ENCODE results near the gene SYT5.
"Not testable (repeated sequence)": the region's sequence is repeated elsewhere in the genome, so short reads cannot be mapped to it uniquely, and the experiment has no call there.

The SYT5 gene

DNA sequence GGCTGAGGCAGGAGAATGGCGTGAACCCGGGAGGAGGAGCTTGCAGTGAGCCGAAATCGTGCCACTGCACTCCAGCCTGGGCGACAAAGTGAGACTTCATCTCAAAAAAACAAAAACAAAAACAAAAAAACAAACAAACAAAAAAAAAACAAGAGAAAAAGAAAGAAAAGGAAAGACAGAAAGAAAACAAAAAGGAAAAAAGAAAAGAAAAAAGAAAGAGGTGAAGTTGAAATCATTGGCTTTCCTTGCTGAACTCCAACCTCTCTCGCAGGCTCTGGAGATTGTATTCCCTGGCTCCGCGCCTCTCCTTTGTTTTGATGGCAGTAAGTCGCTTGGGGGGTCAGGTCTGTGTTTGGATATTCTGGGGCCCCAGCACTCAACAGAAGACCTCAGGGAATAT, 7.8 kb downstream of the SYT5 start:
- not testable (repeated sequence) for DNase-seq (ENCODE audit: low spot score)

DNA sequence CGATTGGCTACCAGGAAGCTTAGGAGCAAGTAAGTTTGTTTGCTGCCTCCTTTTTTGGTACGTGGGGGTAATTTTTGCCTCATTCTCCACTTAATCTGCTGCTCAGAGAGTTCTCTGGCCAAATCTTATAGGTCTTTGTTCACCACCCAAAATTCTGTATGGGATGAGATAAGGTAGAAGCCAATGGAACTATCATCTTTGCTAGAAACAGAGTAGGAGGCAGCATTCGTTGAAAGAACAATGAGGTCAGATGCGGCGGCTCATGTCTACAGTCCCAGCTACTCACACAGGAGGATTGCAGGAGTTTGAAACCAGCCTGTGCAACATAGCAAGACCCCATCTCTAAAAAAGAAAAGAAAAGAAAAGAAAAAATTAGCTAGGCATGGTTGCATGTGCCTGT, 8.6 kb downstream of the SYT5 start:
- no peak for DNase-seq (ENCODE audit: low spot score)

DNA sequence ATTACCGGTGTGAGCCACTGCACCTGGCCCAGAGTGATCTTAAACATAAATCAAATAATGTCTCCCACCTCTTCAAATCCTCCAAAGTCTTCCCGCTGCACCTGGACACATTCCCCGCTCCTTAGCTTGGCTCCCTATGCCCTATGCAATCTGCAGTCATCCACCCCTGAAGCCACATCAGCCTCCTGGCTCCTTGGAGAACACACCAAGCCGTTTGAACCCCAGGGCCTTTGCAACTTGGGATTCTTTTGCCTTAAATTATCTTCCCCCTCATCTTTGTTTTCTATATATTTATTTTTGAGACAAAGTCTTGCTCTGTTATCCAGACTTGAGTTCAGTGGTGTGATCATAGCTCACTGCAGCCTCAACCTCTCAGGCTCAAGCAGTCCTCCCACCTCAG, 11.0 kb downstream of the SYT5 start:
- no peak for DNase-seq (ENCODE audit: low spot score)

DNA sequence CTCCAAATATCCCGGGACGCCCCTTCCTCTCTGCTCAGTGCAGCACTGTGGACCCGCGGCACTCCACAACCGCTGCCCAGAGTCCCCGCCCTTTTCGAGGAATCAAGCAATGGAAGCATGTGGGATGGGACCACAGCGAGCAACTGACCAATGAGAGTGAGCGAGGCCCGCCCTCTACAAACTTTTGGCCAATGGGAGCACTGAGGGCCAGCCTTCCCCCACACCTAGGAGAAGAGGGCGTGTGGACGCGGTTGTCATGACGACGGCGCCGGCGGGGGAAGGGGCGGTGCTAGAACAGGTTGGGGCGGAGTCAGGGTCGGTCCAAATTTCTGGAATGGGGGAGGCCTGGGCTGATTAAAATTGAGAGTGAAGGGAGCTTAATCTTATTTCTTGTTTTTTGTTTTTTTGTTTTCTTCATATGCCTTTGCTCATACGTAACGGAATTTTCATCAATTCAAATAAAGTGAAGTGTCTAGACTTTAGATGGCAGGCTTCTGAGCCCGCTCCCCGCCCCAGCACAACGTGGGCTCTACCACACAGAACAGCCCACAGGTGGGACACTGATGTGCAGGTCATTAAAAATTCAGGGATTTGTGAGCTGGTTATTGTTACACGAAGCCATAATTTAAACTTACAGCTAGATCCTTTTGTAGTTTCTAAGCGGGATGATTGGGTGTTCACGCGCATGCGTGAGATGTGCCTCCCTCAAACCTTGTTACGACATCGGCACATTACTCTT, 13.4 kb downstream of the SYT5 start, which contains the start of gene DNAAF3:
Gene DNAAF3, minus strand, starts transcription at position 84 of the 739 bp plus-strand sequence. CDS start 200 bp downstream, outside the sequence.
- DNase-seq (ENCODE audit: low spot score), result peak; percentile 97

- DNase-seq (ENCODE audit: low spot score), result peak; percentile 75
Measured at GRCh38 chr19:55165952-55166529, 14.0 kb downstream of the SYT5 start.

- no peak for DNase-seq (ENCODE audit: low spot score)
Measured at GRCh38 chr19:55161571-55162322, 18.3 kb downstream of the SYT5 start.

- no peak for DNase-seq (ENCODE audit: low spot score)
Measured at GRCh38 chr19:55160986-55161365, 19.1 kb downstream of the SYT5 start.

- peak; percentile 91 for DNase-seq (ENCODE audit: low spot score)
Measured at GRCh38 chr19:55160128-55160985, 19.7 kb downstream of the SYT5 start.

- DNase-seq (ENCODE audit: low spot score), result no peak
Measured at GRCh38 chr19:55158848-55159749, 21.0 kb downstream of the SYT5 start.

- no peak for DNase-seq (ENCODE audit: low spot score)
Measured at GRCh38 chr19:55158423-55158822, 21.7 kb downstream of the SYT5 start.

DNA sequence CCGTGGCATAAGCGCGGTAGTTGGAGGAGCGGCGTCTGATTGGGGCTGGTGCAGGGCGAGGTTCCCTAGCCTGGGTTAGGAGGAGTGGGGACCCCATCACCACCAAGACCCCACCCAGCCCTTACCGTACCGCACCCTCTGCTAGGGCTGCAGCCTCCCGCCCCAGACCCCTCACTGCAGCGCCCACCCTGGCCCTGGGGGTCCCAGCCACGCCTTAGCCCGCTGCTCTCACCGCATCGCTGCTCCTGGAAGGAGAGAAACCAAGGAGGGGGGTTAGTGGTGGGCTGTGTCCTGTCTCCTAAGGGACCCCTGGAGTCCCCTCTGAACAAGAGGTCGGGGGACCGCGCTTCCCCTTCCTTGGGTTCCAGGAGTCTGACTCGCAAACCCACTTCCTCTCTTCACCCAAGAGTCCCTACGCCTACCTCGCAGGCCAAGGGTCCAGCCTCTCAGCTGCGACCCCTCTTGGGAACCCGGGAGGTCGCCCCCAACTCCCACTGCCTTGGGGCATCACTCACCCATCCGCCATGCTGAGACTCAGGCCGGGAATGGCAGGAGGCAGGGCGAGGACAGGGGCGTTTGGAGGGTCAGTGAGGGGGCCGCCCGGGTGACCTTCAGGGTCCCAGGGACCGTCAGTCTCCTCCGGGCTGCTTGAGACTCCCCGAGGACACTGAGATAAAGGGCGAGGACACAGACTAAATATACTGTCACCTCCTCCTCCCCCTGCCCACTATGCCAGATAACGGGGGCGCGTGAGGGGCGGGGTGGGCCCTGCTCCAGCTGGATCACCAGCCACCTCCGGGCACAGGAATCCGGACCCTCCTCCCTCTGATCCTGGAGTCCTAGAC, 22.8 kb downstream of the SYT5 start, which contains the start of gene TNNI3:
Gene TNNI3, minus strand, starts transcription at position 669 of the 845 bp plus-strand sequence. Its CDS starts 143 bp downstream, at position 526.
- no peak for DNase-seq (ENCODE audit: low spot score)

GRCh38 chr19:55156202-55157063, 23.7 kb downstream of the SYT5 start:
- DNase-seq (ENCODE audit: low spot score), result peak; percentile 94

DNA sequence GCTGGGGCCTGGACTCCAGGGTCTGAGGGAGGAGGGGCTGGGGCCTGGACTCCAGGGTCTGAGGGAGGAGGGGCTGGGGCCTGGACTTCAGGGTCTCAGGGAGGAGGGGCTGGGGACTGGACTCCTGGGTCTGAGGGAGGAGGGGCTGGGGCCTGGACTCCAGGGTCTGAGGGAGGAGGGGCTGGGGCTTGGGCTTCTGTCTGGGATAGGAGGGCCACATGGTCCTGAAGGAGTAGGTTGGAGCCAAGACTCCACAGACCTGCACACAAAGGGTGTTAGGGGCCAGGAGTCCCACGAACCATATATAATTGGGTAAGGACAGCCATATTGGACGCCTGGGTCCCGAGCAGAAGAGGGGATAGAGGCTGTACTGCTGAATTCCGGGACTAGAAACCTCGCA, 24.3 kb downstream of the SYT5 start:
- not testable (repeated sequence) for DNase-seq (ENCODE audit: low spot score)

GRCh38 chr19:55153652-55154264, 26.3 kb downstream of the SYT5 start:
- DNase-seq (ENCODE audit: low spot score), result no peak

- no peak for DNase-seq (ENCODE audit: low spot score)
Measured at GRCh38 chr19:55152017-55152416, 28.1 kb downstream of the SYT5 start.

GRCh38 chr19:55149078-55150003, 30.7 kb downstream of the SYT5 start, which contains the start of gene TNNT1:
TSS of gene TNNT1 (minus strand) at chr19:55149206. CDS start at chr19:55147157, 2,049 bp downstream.
- peak; percentile 51 for DNase-seq (ENCODE audit: low spot score)
